Measurements from ENCODE around the gene CAMK4.

GRCh38 chr5:111252799-111253545 is 28.8 kb downstream of the CAMK4 start:
- no peak for TF ChIP-seq REST (IDR thresholded peaks at IDR 0.05)
- no peak for TF ChIP-seq CTCF (IDR thresholded peaks at IDR 0.05; ENCODE audit: low read depth, low read length, missing input control)
- TF ChIP-seq ZBTB33 (IDR thresholded peaks at IDR 0.05): no peak
- no peak for TF ChIP-seq GABPA (IDR thresholded peaks at IDR 0.05 in 1 of 2, conservative IDR thresholded peaks at IDR 0.05 in 1 of 2)
- TF ChIP-seq TAF1 (conservative IDR thresholded peaks at IDR 0.05): no peak
- no peak for TF ChIP-seq RXRA (IDR thresholded peaks at IDR 0.05)
- no peak for TF ChIP-seq NR2F2 (IDR thresholded peaks at IDR 0.05)
- no peak for TF ChIP-seq EGR1 (IDR thresholded peaks at IDR 0.05; ENCODE audit: low read depth in 2 of 2)
- no peak for TF ChIP-seq HNF4A (conservative IDR thresholded peaks at IDR 0.05)
- no peak for TF ChIP-seq MAX (IDR thresholded peaks at IDR 0.05)
